Right ventricle myocardium superior (tissue), 1 donor: ENCODE measurements around the gene MAT1A. TPM values are rescaled to one million over a fixed set of nuclear protein-coding genes. Genes with fewer than 3 reads are reported as not detected.
A peak's percentile ranks its signal among the peaks of the same experiment; 100 is the strongest.
"Not testable (repeated sequence)": the region's sequence is repeated elsewhere in the genome, so short reads cannot be mapped to it uniquely, and the experiment has no call there.

ENCODE experiments used
- ATAC-seq: fragments of 200-7000 bp; cut with Tn5 transposase; one replicate; pipeline ENCODE4 v1.9.1; 2020; ENCODE audit warnings: mild to moderate bottlenecking; ENCODE audit not compliant: poor library complexity
- DNase-seq: peaks from one replicate; pipeline ENCODE4 v3.0.0-alpha.2; 2020
- intact Hi-C: fragments of 100-400 bp; cut with DNase I; formaldehyde crosslinking; loops from one replicate; pipeline ENCODE4 v1.11.2; 2022
- total RNA-seq: library from RNA; stranded (reverse); fragmentation: NEBNext Ultra II Directional; extraction: Animal tissue kit (Norgen Biotek cat#: 25700); gene quantifications from one replicate; pipeline ENCODE4 v1.2.1, GENCODE V29; 2021
- donor health status: DM: no; HTN: yes; CAD: no; lungs with severe emphysema.

MAT1A gene
- total RNA-seq, 1 donor from 2014 or later: 0.30 TPM

GRCh38 chr10:80249906-80250305 lies 39.6 kb downstream of the MAT1A start:
- DNase-seq, intact Hi-C loops: not testable (repeated sequence)
- peak; percentile 61 for ATAC-seq

DNA sequence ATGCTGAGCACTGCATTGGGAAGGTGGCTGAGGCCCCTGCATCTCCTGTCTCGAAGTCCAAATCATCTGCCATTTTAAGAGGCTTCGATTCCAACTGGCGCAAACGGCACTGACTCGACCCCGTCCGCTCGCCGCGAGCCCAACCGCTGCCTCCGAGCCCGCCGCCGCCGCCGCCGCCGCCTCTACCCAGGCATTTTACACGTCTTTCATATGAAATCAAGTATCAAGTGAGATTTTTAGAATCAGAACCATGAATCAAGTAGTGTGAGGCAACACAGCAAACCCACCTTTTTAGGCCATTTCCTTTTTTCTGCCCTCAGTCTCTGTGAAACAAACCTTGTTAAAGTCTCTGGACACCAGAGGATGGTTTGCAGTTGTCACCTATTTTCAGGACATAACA lies 41.8 kb downstream of the MAT1A start:
- DNase-seq, ATAC-seq, intact Hi-C loops: not testable (repeated sequence)

GRCh38 chr10:80244371-80244770 lies 45.1 kb downstream of the MAT1A start:
- ATAC-seq, DNase-seq, intact Hi-C loops: not testable (repeated sequence)

- ATAC-seq, intact Hi-C loops: not testable (repeated sequence)
These were observed 47.1 kb downstream of the MAT1A start for GRCh38 chr10:80242341-80242740.

DNA sequence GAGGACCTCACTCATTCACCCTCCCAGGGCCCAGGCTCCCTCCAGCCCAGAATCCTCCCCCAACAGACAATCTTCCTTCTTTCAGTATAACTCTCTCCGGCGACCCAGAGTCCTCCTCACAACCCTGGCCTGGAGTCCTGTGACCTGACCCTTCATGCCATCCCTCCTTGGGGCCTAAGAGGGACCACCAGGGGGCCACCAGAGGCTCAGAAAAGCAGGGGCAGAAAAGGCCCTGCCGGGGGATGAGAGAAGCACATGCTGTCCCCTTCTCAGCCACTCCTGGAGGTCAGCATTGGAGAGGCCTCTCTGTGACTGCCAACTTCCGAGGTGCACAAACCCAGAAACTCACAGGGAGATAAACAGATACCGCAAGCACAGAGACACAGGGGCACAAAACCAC lies 53.0 kb downstream of the MAT1A start:
- ATAC-seq, intact Hi-C loops, DNase-seq: not testable (repeated sequence)

More at GRCh38 chr10:80242341-80242740, 47.1 kb downstream of the MAT1A start:
- DNase-seq: not testable (repeated sequence)

- ATAC-seq, intact Hi-C loops, DNase-seq: not testable (repeated sequence)
These were observed 54.9 kb downstream of the MAT1A start for GRCh38 chr10:80234331-80235235.

GRCh38 chr10:80233871-80234270 lies 55.6 kb downstream of the MAT1A start:
- ATAC-seq, intact Hi-C loops, DNase-seq: not testable (repeated sequence)

GRCh38 chr10:80226723-80227122 lies 62.7 kb downstream of the MAT1A start:
- peak; percentile 59 for ATAC-seq
- intact Hi-C loops, DNase-seq: not testable (repeated sequence)

- intact Hi-C loops: loop anchor here (5.0 kb wide), 1 partner anchor 81 kb away; no protein-coding TSS in a partner anchor
- not testable (repeated sequence) for ATAC-seq, DNase-seq
These were observed 66.4 kb downstream of the MAT1A start for GRCh38 chr10:80223031-80223419.

Other genes with a start within 250 kb of the MAT1A start
- gene TMEM254, start 211.0 kb downstream of the MAT1A start, total RNA-seq: 7.6 TPM
- gene PLAC9, start 156.9 kb downstream of the MAT1A start, total RNA-seq: 29.1 TPM
- 434 TPM for gene ANXA11, start 84.1 kb downstream of the MAT1A start, total RNA-seq
- gene DYDC1, start 67.1 kb upstream of the MAT1A start, total RNA-seq: not detected
- not detected for gene DYDC2, start 67.1 kb upstream of the MAT1A start, total RNA-seq
- 110 TPM for gene PRXL2A, start 118.9 kb upstream of the MAT1A start, total RNA-seq
- 36.6 TPM for gene TSPAN14, start 164.7 kb upstream of the MAT1A start, total RNA-seq
- gene SH2D4B, start 248.2 kb upstream of the MAT1A start, total RNA-seq: not detected